Activated CD4-positive, alpha-beta memory T cell treated with anti-CD3 and anti-CD28 coated beads for 36 hours (primary cell): ENCODE results near the gene JCAD. TPM values are rescaled to one million over a fixed set of nuclear protein-coding genes. Genes with fewer than 3 reads are reported as not detected.
"Not testable (repeated sequence)": the region's sequence is repeated elsewhere in the genome, so short reads cannot be mapped to it uniquely, and the experiment has no call there.

Source experiments
- CTCF ChIA-PET: fragments of 350-600 bp; sonication (Branson Sonifier 250); formaldehyde crosslinking; loops from one replicate; lab custom pipeline; 2021; ENCODE audit warnings: antibody characterized with exemption, inconsistent platforms; lab: Charles Lee
- POLR2A ChIA-PET: fragments of 350-600 bp; sonication (Branson Sonifier 250); formaldehyde crosslinking; loops from one replicate; lab custom pipeline; 2021; ENCODE audit warnings: antibody characterized with exemption; lab: Charles Lee
- DNase-seq: peaks from one replicate; pipeline ENCODE4 v3.0.0-alpha.2; 2020
- H3K27ac Mint-ChIP-seq: one replicate; pipeline ENCODE4 v1.8.0; 2021; ENCODE audit warnings: mixed read lengths
- H3K27me3 Mint-ChIP-seq: one replicate; pipeline ENCODE4 v1.8.0; 2021; ENCODE audit warnings: mixed read lengths
- H3K36me3 Mint-ChIP-seq: one replicate; pipeline ENCODE4 v1.8.0; 2021; ENCODE audit warnings: mixed read lengths
- H3K4me1 Mint-ChIP-seq: one replicate; pipeline ENCODE4 v1.8.0; 2021; ENCODE audit warnings: low read depth, mixed read lengths
- H3K4me3 Mint-ChIP-seq: one replicate; pipeline ENCODE4 v1.8.0; 2021; ENCODE audit warnings: mild to moderate bottlenecking, mixed read lengths
- H3K9me3 Mint-ChIP-seq: one replicate; pipeline ENCODE4 v1.8.0; 2021; ENCODE audit warnings: mixed read lengths
- intact Hi-C: fragments of 100-400 bp; cut with micrococcal nuclease; formaldehyde crosslinking; loops from one replicate; pipeline ENCODE4 v1.15.1; 2023
- total RNA-seq, 2 experiments: library from RNA; stranded (reverse); gene quantifications; one replicate each; pipeline ENCODE4 v1.2.3, GENCODE V29; 2021

The JCAD gene
- total RNA-seq, 2 experiments from 2014 or later, result 0.05 TPM; not detected in 1

GRCh38 chr10:30028006-30028737, 31.2 kb downstream of the JCAD start:
- peak overlapping the region; percentile 67 for H3K4me3 Mint-ChIP-seq
- ChIA-PET CTCF (interaction anchor here (0.7 to 3.3 kb wide), 4 partner anchors 26 to 1465 kb away, joined by 3 to 13 read pairs (median 3); no protein-coding TSS in a partner anchor), POLR2A (no interaction called here)
- intact Hi-C loops, result no loop called here
- peak overlapping the region; percentile 11 for H3K27ac Mint-ChIP-seq
- peaks cover 40% of the 10 kb centered on the region for H3K4me1 Mint-ChIP-seq
- H3K9me3 Mint-ChIP-seq, result no peaks in the 10 kb centered on the region
- peaks cover 52% of the 10 kb centered on the region for H3K27me3 Mint-ChIP-seq
- peak; percentile 50 for DNase-seq
- no peaks in the 10 kb centered on the region for H3K36me3 Mint-ChIP-seq

- Mint-ChIP-seq H3K27me3 (peaks cover 47% of the 10 kb centered on the region), H3K4me1 (peaks cover 40% of the 10 kb centered on the region), H3K9me3 (no peaks in the 10 kb centered on the region), H3K36me3 (no peaks in the 10 kb centered on the region), H3K27ac (peak overlapping the region; percentile 65), H3K4me3 (peak overlapping the region; percentile 67)
- peak; percentile 95 for DNase-seq
- ChIA-PET POLR2A (interaction anchor here (0.6 to 1.1 kb wide), 3 partner anchors 18 to 25 kb away, joined by 3 to 6 read pairs (median 3); no protein-coding TSS in a partner anchor), CTCF (interaction anchor here (0.7 to 3.3 kb wide), 7 partner anchors 15 to 30 kb away, joined by 3 to 13 read pairs (median 3); no protein-coding TSS in a partner anchor)
- intact Hi-C loops, result loop anchor here (1.0 to 2.0 kb wide), 5 partner anchors 12 to 1005 kb away; no protein-coding TSS in a partner anchor
Measured at GRCh38 chr10:30027057-30028005, 32.1 kb downstream of the JCAD start.

GRCh38 chr10:30026578-30026977, 32.8 kb downstream of the JCAD start:
- ChIA-PET CTCF (interaction anchor here (0.9 to 3.3 kb wide), 6 partner anchors 14 to 31 kb away, joined by 3 to 13 read pairs (median 4); no protein-coding TSS in a partner anchor), POLR2A (interaction anchor here (1.1 kb wide), 1 partner anchor 23 kb away, joined by 3 read pairs; no protein-coding TSS in a partner anchor)
- no peaks in the 10 kb centered on the region for H3K9me3 Mint-ChIP-seq
- peaks cover 47% of the 10 kb centered on the region for H3K27me3 Mint-ChIP-seq
- H3K4me1 Mint-ChIP-seq, result peaks cover 40% of the 10 kb centered on the region
- no peaks in the 10 kb centered on the region for H3K36me3 Mint-ChIP-seq
- DNase-seq, result no peak
- peak overlapping the region; percentile 67 for H3K4me3 Mint-ChIP-seq
- H3K27ac Mint-ChIP-seq, result no peak overlapping the region
- intact Hi-C loops, result loop anchor here (2.0 kb wide), 2 partner anchors 22 to 1006 kb away; no protein-coding TSS in a partner anchor

- ChIA-PET CTCF (interaction anchor here (1.0 to 3.3 kb wide), 2 partner anchors 24 to 31 kb away, joined by 3 to 13 read pairs; no protein-coding TSS in a partner anchor), POLR2A (no interaction called here)
- Mint-ChIP-seq H3K4me1 (peaks cover 40% of the 10 kb centered on the region), H3K4me3 (no peak overlapping the region), H3K27me3 (peaks cover 48% of the 10 kb centered on the region), H3K36me3 (no peaks in the 10 kb centered on the region), H3K9me3 (no peaks in the 10 kb centered on the region), H3K27ac (no peak overlapping the region)
- no peak for DNase-seq
- intact Hi-C loops, result loop anchor here (2.0 kb wide), 2 partner anchors 23 to 1007 kb away; no protein-coding TSS in a partner anchor
Measured at GRCh38 chr10:30026080-30026479, 33.3 kb downstream of the JCAD start.

- H3K9me3 Mint-ChIP-seq, DNase-seq, POLR2A ChIA-PET, H3K4me3 Mint-ChIP-seq, H3K36me3 Mint-ChIP-seq, H3K27ac Mint-ChIP-seq, CTCF ChIA-PET, intact Hi-C loops: not testable (repeated sequence)
- Mint-ChIP-seq H3K27me3 (peaks cover 51% of the 10 kb centered on the region), H3K4me1 (peaks cover 40% of the 10 kb centered on the region)
Measured at GRCh38 chr10:30025428-30025827, 34.0 kb downstream of the JCAD start.

- no peak for DNase-seq
- POLR2A ChIA-PET, result no interaction called here
- H3K4me1 Mint-ChIP-seq, result peaks cover 16% of the 10 kb centered on the region
- no peak overlapping the region for H3K27ac Mint-ChIP-seq
- intact Hi-C loops, result no loop called here
- no peaks in the 10 kb centered on the region for H3K36me3 Mint-ChIP-seq
- CTCF ChIA-PET, result interaction anchor here (1.6 kb wide), 1 partner anchor 24 kb away, joined by 5 read pairs; no protein-coding TSS in a partner anchor
- no peaks in the 10 kb centered on the region for H3K9me3 Mint-ChIP-seq
- no peak overlapping the region for H3K4me3 Mint-ChIP-seq
- peaks cover 53% of the 10 kb centered on the region for H3K27me3 Mint-ChIP-seq
Measured at GRCh38 chr10:30022590-30022989, 36.8 kb downstream of the JCAD start.

- Mint-ChIP-seq H3K27me3 (peaks cover 55% of the 10 kb centered on the region), H3K4me1 (peaks cover 2% of the 10 kb centered on the region), H3K9me3 (no peaks in the 10 kb centered on the region), H3K4me3 (no peak overlapping the region), H3K36me3 (no peaks in the 10 kb centered on the region), H3K27ac (no peak overlapping the region)
- no peak for DNase-seq
- intact Hi-C loops, result no loop called here
- POLR2A ChIA-PET, result no interaction called here
- CTCF ChIA-PET, result interaction anchor here (0.6 kb wide), 1 partner anchor 10 kb away, joined by 3 read pairs; no protein-coding TSS in a partner anchor
Measured at GRCh38 chr10:30019468-30019867, 39.9 kb downstream of the JCAD start.

- no peak overlapping the region for H3K27ac Mint-ChIP-seq
- no peak overlapping the region for H3K4me3 Mint-ChIP-seq
- CTCF ChIA-PET, result no interaction called here
- POLR2A ChIA-PET, result no interaction called here
- no peak for DNase-seq
- H3K27me3 Mint-ChIP-seq, result peaks cover 53% of the 10 kb centered on the region
- no peaks in the 10 kb centered on the region for H3K9me3 Mint-ChIP-seq
- peaks cover 5% of the 10 kb centered on the region for H3K4me1 Mint-ChIP-seq
- H3K36me3 Mint-ChIP-seq, result no peaks in the 10 kb centered on the region
- intact Hi-C loops, result no loop called here
Measured at GRCh38 chr10:30018496-30018895, 40.9 kb downstream of the JCAD start.

- Mint-ChIP-seq H3K9me3 (no peaks in the 10 kb centered on the region), H3K27ac (no peak overlapping the region), H3K4me3 (no peak overlapping the region), H3K27me3 (peaks cover 53% of the 10 kb centered on the region), H3K36me3 (no peaks in the 10 kb centered on the region), H3K4me1 (peaks cover 5% of the 10 kb centered on the region)
- no peak for DNase-seq
- ChIA-PET CTCF (no interaction called here), POLR2A (no interaction called here)
- intact Hi-C loops, result no loop called here
Measured at GRCh38 chr10:30017966-30018365, 41.4 kb downstream of the JCAD start.

- no peak overlapping the region for H3K4me3 Mint-ChIP-seq
- H3K27me3 Mint-ChIP-seq, result peaks cover 55% of the 10 kb centered on the region
- H3K9me3 Mint-ChIP-seq, result no peaks in the 10 kb centered on the region
- ChIA-PET POLR2A (no interaction called here), CTCF (no interaction called here)
- no peak for DNase-seq
- peaks cover 5% of the 10 kb centered on the region for H3K4me1 Mint-ChIP-seq
- no peaks in the 10 kb centered on the region for H3K36me3 Mint-ChIP-seq
- H3K27ac Mint-ChIP-seq, result no peak overlapping the region
- intact Hi-C loops, result no loop called here
Measured at GRCh38 chr10:30017556-30017955, 41.8 kb downstream of the JCAD start.

GRCh38 chr10:30014511-30014910, 44.9 kb downstream of the JCAD start:
- ChIA-PET CTCF (interaction anchor here (0.7 to 1.0 kb wide), 2 partner anchors 12 to 16 kb away, joined by 4 read pairs; no protein-coding TSS in a partner anchor), POLR2A (no interaction called here)
- H3K27ac Mint-ChIP-seq, result no peak overlapping the region
- no peaks in the 10 kb centered on the region for H3K9me3 Mint-ChIP-seq
- H3K4me3 Mint-ChIP-seq, result no peak overlapping the region
- intact Hi-C loops, result no loop called here
- no peaks in the 10 kb centered on the region for H3K36me3 Mint-ChIP-seq
- H3K4me1 Mint-ChIP-seq, result peaks cover 5% of the 10 kb centered on the region
- peaks cover 40% of the 10 kb centered on the region for H3K27me3 Mint-ChIP-seq
- no peak for DNase-seq
